Measurements from ENCODE around the gene DCST2.

DNA sequence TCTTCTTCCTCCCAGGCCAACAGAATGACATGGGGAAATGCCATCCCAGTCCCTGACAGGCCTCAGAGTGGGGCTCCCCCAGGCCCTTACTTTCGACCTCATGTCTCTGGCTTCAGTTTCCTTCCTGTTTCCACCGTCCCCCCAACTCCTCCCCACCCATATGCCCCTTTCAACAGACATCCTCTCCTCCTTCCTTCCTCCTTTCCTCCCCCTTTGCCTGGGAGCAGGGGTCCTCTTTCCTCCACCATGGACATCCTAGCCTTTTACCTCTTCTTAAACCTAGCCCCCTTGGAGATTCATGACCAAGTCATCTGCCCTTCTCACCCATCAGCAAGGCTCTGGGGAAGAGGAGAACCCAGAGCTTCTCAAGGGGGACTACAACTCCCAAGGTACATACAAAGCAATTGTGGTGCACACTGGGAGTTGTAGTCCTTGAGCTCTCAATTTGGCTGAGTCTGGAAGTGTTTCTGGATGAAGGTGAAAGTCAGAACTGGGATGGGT lies 26.9 kb downstream of the DCST2 start:
- TF ChIP-seq NR2C2 (CRISPR knock-in tag; IDR thresholded peaks at IDR 0.05) (no peak), NR2C2 (tag; IDR thresholded peaks at IDR 0.05) (no peak), NKRF (IDR thresholded peaks at IDR 0.05; ENCODE audit: borderline replicate concordance) (no peak), FOXK2 (conservative IDR thresholded peaks at IDR 0.05 in 1 of 2, IDR thresholded peaks at IDR 0.05 in 1 of 2; ENCODE audit: low read depth in 2 of 2) (no peak), ZNF639 (CRISPR knock-in tag; conservative IDR thresholded peaks at IDR 0.05 in 1 of 2, IDR thresholded peaks at IDR 0.05 in 1 of 2) (no peak), ZNF384 (IDR thresholded peaks at IDR 0.05; ENCODE audit: low read depth, low read length) (no peak)

Measured in K562 (cell line).